ENCODE results near the gene GALNT18. TPM values are rescaled to one million over a fixed set of nuclear protein-coding genes. Genes with fewer than 3 reads are reported as not detected.

Gene GALNT18
- total RNA-seq, 1 donor from 2014 or later, result 12.6 TPM

DNA sequence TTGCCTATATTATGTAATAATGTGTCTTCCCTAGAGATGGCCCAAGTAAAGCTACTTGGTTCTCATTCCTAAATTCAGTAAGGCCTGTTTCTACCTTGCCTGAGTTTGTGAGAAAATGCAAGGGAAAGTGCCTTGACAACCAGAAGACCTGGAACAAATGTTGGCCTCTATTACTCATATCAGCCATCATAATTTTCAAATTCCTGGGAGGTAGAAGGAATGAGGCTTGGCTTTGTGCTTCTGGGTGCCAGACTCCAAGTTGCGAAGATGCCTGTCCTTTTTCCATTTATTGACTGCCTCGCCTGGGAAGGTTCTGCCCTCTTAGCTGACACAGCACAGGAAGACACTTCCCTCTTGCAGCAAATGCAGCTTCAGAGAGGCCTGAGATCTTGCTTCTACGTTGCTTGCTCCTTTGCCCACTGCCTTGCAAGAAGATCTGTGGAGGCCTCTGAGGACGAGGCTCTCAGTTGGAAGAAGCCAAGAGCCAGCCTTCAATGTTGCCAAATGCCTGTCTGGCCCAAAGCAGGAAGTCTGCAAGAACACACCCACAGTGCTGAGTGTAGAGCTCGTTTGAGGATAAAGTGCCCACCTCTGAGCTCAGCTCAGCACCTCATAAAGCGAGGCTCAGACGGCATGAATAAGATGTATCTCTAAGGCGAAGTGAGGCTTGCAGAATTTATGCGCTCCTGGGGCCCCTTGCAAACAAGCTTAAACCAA is 120.1 kb downstream of the GALNT18 start:
- DNase-seq (ENCODE audit: low spot score), result no peak

DNA sequence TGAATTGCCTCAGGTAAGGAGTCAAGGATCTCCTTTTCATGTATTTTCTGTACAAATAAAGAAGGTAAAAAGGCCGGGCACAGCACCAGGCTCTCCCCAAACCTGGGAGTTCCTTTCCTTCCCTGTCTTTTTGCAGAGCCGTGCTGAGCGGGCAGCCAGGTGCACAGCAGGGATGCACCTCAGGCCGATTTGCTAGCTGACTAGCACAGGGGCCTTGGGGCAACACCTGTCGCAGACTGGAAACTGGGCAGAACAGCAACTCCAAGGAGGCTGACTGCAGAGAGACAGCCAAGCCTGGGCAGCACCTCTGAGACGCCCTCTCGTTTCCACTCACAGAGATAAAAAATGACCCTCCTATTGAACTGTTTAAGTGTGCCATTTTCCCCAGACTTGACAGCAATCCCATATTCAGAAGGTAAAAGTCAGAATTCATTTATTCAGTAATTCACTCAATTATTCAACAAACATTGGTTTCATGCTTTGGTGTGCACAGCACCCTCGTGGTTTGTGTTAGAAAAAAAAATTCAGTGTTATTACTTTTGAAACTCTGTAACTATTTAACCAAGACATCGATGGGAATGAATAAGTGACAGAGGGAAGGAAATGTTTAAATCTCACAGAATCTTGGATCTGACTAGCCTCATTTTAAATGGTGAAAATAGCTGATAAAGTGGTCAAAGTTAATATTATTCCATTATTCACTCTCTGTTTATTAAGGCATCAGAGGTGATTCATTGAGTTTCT is 120.9 kb downstream of the GALNT18 start:
- no peak for DNase-seq (ENCODE audit: low spot score)

DNA sequence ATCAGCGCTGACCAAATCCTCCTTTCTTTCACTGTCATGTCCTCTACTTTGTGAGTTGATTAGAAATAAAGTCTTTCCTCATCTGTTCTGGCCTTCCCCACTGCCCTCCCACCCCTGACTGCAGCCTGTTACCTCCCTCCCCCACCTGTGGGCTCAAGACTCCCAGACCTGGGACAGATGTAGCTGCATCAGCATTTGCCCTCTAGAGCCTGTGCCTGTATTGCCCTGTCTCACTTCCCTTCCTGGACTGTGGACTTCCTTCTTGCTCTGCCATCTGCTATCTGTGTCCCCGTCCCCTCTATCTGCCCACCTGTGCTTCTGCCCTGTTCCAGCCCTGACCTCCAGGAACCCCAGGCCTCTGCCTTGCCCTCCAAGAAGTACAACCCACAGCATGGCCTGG is 122.5 kb downstream of the GALNT18 start:
- no peak for DNase-seq (ENCODE audit: low spot score)

DNA sequence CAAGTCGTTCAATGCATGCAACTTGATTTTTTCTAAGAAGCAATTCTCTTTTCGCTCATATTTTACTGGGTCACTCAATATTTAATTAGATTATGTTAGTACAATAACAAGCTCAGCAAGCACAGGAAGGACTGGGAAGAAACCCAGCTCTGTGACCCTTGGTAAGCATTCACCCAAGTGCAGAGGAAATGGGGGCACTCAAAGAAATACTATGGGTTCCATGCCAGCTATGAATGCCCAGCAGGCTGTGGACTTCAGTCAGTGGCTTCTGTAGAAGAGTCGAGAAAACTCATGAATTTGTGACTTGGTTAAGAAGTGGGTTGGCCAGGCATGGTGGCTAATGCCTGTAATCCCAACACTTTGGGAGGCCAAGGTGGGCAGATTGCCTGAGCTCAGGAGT is 123.6 kb downstream of the GALNT18 start:
- no peak for DNase-seq (ENCODE audit: low spot score)

DNA sequence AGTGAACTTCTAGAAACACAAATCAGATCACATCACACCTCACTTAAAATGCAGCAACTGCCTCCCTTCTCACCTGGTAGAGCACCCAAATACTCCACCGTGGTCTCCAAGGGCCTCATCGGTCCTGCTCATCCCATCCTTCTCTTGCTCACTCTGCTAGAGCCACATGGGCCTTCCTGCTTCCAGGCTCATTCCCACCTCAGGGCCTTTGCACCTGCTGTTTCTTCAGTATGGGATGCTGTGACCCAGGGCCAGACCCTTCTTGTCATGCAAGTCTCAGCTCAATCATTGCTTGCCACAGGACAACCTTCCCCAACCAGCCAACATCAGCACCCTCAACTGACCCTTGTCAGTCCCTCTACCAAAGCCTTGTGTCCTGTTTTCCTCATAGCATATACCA is 124.9 kb downstream of the GALNT18 start:
- no peak for DNase-seq (ENCODE audit: low spot score)

DNA sequence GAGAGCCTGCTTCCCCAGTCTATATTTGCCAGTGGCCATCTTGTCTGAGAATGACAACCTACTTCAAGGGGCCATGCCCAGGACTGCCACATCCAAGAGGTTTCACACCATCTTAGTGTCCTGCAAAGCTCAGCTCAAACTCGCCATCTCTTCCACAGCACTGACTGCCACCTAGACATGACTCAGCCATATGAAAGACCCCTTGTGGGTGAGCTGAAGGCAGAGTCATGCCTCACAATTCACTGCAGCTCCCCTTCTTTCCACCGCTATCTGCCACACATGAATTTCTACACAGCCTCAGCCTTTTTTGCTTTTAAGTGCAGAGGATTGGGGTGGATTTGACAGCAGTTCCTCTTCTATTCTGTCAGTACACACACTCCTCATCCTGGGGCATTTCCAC is 127.5 kb downstream of the GALNT18 start:
- no peak for DNase-seq (ENCODE audit: low spot score)

DNA sequence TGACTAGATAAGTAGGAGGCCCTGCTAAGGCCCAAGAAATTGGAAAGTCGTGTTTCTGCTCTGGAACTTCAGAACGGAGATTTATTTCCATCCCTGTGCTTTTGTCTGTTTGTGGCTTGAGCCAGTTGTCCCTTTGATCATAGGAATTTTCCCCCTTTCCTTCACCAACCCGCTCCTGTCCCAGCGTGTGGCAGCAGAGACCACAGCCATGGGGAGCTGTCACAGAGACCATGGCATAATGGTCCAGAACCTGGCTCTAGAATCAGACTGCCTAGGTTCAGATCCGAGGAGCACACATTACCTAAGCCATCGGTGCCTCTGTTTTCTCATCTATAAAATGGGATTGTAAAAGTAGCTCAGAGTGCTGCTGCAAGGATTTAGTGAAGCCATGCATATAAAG is 128.1 kb downstream of the GALNT18 start:
- DNase-seq (ENCODE audit: low spot score), result no peak

DNA sequence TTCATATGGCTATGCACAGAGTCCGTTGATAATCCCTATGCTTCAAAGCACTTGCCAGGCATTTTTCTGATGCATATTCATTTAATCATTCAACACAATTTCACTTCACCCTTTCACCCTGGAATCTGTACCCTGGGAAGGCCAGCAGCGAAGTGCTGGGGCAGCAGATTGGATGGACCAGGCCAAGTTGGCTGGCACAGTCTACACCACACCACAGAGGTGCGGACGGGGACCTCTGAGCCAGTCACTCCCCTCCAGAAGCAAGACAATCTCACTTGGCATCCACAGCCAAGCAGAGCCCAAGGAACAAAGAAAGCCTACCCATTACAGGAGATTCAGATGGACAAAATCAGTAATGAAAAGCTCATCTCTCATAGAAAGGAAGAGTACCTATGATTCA is 130.2 kb downstream of the GALNT18 start:
- DNase-seq (ENCODE audit: low spot score), result no peak

DNA sequence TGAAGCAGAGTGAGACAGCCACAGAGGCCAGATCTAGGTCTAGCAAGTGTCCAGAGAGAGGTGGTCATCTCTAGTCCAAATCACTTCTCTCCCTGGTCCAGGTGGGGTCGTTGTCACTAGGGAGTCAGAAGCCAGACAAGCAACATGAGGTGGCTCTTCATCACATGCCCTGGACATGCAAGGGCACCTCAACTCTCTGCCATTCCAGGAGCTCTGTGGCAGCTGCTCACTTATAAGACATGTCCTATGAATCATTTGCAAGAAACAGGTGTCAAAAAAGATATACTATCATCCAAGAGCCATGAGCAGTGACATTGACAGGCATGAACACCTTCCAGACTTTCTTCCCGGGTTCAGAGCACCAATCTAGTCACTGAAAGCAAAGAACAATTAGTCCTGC is 130.8 kb downstream of the GALNT18 start:
- no peak for DNase-seq (ENCODE audit: low spot score)

DNA sequence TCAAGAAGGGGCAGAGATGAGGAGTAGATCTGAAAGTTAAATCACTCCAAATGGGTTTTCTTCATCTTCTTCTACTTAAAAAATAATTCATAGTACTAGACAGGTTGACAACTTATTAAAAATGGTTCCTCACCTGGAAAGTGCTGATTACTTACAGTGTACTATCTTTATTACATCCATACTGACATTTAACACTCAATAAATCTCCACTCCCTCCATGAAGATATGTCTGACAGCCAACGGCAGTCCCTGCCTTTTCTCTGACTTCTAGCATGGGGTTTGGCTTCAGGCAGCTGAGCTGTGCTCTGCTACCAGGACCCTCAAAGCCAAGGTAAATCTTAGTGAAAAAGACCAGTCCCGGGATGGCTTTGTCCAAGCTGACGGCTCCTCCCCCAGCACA is 135.4 kb downstream of the GALNT18 start:
- no peak for DNase-seq (ENCODE audit: low spot score)

DNA sequence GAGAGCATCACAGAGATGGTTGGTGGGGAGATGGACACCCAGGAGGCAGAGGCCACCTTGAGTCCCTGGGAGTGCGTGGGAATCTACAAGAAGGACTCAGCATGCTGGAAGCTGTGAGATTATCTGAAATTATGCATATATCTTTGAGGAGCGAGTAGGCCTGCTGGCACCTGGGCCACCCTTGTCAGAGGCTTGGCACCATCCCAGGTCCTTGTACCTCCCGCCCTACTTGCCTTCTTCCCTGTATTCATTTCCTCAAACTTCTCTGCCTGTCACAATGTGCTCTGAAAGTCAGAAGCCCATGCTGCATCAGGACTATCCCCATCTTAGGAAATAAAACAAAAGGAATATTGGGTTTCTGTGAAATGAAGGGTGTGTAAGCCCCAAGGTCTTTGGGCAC is 135.8 kb downstream of the GALNT18 start:
- no peak for DNase-seq (ENCODE audit: low spot score)

DNA sequence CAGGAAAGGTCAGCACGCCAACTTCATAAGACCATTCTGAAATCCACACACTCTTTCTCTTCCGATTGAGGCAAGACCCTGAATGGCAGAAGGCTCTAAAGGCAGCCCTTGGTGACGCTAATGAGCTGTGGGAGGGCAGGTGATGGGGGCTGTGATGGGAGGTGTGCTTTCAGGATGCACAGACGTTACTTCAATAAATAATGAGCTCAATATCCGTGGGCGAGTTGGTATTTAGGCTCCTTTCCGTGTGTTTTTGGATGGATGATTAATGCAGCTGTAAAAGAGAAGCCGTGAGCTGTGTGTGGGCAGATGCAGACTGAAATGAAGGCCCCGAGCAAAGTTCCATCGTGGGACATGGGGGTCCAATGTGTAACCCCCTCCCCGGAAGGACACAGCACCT is 138.2 kb downstream of the GALNT18 start:
- no peak for DNase-seq (ENCODE audit: low spot score)

DNA sequence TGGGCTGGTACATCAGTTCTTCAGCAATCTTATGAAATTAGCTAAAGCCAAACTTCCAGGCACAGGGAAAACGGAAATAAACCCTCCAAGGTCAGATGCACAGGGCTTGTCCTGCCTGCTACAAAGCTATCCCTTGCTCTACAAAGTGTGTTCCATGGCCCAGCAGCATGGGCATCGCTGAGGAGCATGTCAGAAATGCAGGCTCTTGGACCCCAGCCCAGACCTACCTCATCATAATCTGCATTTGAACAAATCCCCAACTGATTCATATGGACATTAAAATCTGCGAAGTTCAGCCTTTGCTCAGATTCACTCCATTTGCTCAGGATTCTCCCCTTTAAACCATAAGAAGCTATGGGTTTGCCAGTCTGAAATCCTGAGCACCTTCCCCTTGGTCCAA is 139.1 kb downstream of the GALNT18 start:
- DNase-seq (ENCODE audit: low spot score), result no peak

DNA sequence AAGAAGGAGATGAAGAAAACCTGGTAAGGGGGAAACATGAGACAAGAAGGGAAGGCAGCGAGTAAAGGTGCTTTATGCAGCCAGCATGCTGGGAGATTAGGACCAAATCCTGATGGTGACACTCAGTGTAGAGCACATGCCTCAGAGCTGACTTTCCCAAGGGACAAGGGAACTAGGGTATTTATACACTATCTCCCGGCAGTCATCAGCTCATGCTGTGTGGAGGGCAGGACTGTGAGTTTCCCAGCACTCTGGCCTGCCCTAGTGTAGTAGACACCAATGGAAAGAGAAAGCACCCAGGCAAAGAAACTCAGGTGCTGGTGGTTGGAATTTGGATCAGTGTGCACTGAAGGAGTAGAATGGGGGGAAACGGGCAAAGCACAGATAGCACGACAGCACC is 140.4 kb downstream of the GALNT18 start:
- no peak for DNase-seq (ENCODE audit: low spot score)

DNA sequence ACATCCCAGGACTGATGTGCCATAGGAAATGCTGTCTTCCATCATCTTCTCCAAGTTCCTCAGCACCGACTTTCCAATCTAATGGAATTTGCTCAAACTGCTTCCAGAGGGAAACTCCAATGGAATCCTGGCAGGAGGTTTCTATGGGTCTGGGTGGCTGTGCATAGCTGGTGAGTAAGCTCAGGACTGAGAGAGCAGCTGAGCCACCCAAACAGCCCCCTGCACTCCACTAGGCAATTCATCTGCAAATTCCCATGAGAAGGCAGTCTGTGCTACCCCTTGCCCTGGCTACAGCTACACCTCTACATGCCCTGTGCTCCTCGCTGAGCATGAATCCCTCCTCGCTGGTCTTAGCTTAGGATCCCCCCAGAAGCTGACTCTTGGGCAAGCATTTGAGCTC is 140.8 kb downstream of the GALNT18 start:
- DNase-seq (ENCODE audit: low spot score), result no peak

DNA sequence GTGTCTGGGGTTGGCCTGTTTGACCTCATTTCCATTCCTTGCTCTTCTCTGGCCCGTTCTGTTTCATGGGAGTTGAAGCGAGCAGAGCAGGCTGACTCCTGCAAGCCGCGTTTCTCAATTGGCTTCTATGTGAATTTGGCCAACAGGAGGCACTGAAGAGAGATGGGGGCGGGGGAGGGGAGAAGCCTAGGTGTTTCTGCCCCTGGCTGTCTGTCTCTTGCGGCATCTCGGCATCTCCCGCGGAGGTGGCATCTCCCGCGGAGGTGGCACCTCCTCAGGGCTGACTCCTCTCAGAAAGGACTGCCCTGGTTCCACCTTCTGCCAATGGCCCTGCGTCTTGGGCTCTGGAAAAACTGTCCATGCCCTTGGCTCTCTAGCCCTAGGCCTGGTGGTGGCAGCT is 143.1 kb downstream of the GALNT18 start:
- DNase-seq (ENCODE audit: low spot score), result no peak

DNA sequence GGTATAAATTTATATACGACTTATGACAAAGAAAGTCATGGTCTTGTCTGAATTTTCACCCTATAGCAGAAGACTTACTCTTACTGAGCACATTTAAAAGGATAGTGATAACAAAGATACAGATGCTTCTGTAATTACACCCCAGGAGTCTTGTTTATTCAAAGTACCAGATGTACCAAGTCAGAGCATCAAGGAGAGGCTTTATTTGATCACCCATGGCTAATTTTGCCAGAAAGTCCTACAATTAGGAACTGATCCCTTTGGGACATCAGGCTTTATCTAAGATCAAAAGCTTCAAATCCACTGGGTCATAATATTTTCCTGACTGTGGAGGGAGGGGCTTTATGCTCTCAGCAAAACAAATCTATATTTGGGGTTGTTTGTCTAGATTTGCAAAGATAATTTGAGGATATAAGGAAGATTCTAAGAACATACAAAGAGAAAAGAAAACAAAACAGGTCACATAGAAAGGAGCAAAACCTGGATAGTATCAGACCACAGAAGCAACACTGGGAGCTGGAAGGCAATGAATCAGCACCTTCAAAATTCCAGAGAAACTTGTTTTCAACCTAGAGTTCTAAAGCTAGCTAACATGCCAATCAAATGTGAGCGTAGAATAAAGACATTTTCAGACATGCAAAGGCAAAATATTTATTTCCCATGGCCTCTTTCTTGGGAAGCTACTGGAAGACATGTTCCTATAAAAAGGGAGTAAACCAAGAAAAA is 143.9 kb downstream of the GALNT18 start:
- no peak for DNase-seq (ENCODE audit: low spot score)

DNA sequence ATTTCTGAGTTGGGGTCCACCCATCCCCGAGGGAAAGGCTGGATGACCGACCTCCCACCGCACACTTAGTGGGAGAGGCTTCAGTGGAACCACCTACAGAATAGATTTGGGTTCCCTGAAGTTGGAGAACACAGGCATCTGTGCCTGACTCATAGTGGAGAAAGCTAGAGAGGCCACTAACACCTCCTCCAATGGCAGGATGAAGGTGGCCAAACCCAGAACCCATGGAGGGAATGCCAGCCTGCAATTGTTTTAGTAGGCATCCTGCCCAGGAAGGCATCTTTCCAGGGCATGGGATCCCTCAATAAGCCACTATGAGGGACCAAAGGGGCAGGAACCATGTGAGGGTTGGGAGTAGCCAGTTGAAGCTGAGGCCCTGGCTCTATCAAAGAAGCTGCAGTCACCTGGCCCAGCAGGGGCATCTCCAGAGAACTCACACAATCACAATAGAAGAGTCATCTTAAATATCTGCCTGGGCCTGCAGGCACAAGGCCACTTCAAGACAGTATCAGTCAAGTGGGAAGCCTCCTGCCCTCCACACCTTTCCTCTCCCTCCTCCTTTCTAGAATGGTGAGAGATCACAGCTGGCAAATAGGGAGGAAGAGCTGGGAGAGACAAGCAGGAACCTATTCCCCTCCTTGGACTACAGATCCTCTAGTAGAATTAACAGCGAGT is 144.7 kb downstream of the GALNT18 start:
- no peak for DNase-seq (ENCODE audit: low spot score)

DNA sequence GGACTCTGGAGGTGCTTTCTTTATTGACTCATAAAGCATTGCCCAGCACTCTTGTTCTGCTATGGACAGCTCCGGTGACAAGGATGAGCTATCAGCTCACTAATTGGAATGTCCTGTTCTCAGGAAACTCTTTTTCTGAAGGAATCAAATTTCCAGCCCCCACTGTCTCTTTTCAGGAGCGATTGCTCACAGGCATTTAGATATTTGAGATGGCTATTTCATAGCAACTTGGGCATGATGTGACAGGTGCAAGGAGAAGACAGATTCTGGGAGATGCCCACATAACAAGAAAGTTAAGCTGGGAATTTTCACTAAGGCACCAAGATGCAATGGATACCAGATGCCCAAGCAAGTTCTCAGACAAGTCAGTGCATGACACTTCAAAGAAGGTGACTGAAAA is 145.3 kb downstream of the GALNT18 start:
- no peak for DNase-seq (ENCODE audit: low spot score)

DNA sequence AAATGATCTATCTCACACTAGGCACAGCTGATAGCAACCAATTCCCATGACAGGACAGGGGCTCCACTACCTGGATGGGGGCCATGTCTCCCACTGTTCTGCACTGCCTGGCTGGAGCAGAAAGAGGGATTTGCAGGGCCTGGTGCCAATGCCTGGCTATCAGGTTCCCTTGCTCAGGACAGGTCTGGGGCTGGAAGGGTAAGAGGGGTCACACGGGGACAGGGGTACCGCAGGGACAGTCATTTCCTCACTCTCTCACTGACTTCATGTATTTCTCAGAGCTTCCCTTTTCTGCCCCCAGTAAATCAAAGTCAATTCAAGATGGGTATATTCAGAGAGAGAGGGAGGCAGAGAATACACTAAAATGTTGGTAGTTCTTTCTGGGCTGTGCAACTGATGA is 149.7 kb downstream of the GALNT18 start:
- DNase-seq (ENCODE audit: low spot score), result no peak

DNA sequence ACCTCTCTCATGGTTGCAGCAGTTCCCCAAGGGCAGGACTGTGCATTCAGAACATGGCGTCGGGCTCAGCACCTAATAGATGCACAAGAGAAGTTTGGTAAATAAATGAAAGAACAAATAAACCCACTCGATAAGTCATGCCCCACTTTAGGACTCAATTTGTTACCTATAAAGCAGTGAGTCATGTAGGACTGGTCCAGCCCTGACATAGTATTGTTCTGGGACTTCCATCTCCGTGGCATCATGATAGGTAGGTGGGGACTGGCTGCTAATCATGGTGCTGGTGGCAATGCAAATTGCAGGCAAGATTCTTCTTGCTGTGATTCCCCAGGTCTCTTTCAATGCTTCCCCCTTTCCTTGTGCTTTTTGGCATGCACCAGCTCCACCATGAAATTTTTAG is 150.6 kb downstream of the GALNT18 start:
- DNase-seq (ENCODE audit: low spot score), result no peak

DNA sequence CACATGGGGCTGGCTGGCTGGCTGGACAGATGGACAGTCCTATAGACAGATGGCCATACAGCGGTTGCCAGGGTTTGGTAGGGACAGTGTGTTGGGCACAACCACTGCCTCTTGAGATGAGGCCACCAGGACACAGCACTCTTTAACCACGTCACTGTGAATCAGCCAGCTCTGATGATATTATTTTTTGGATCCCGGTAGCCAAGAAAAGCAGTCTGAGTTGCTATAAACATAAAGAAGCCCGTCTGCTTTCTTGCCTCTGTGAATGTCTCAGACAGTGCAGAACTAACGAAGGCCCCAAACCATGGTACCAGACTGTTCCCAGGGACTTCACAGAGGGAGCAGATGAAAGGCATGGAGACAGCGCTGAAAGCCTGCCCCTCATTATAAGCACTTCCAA is 152.9 kb downstream of the GALNT18 start:
- DNase-seq (ENCODE audit: low spot score), result no peak
